GM21447 (cell line): ENCODE data around the gene NKPD1.

ENCODE experiments used
- ATAC-seq: cut with Tn5 transposase; IDR thresholded peaks from one replicate; pipeline ENCODE4 v1.9.1; 2021; ENCODE audit not compliant: unreplicated experiment

NKPD1 gene

DNA sequence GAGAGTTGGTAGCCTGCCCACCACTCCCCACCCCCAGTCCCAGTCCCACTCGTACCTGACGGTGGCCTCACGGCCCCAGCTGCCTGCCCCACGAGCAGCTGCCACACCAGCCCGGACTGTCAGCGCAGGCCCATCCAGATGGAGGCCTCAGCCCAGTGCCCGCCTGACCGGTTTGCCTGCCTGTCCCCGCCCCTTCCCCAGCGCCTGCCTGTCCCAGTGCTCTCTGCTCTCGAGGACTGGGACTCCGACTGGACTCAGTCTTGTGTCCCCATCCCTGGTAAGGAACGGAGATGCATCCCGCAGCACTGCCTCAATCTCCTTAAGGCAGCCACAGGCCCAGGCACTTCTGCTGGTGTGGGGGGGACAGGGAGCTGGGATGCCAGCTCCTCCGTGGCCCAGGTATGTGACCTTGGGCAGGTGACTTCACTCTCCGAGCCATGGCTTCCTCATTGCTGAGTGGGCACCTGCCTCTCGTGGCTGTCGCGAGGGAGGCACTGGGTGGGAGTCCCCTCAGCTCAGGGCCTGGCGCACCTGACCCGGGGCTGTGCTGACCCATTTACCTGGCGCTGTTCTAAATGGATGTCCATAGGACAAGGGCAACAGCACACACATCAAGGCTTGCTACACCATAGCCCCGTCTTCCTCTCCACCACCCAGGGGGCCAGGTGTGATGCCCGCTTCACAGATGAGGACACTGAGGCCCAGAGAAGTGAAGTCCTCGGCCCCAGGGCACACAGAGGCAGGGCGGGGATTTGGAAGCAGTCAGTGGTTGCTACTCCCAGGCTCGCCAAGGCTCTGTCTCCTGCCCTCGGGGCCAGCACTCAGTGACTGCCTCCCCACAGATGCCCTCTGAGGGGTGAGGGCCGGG is at the start of gene NKPD1:
Gene NKPD1 (minus strand): TSS at position 113 of the 868 bp plus-strand sequence. CDS start 832 bp downstream, outside the sequence.
- ATAC-seq, result no peak

GRCh38 chr19:45206328-45206727 is 45.5 kb upstream of the NKPD1 start:
- no peak for ATAC-seq

DNA sequence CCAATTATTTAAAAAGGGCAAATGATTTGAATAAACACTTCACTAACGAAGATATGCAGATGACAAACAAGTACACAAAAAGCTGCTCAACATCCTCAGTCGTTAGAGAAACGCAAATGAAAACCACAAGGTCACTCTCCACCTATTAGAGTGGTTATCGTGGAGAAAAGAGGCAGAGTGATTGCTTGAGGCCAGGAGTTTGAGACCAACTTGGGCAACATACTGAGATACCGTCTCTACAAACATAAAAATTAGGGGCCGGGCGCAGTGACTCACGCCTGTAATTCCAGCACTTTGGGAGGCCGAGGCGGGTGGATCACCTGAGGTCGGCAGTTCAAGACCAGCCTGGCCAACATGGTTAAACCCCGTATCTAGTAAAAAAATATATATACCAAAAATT is 45.0 kb upstream of the NKPD1 start:
- no peak for ATAC-seq

GRCh38 chr19:45202637-45203036 is 41.9 kb upstream of the NKPD1 start:
- ATAC-seq, result no peak

- no peak for ATAC-seq
Measured at GRCh38 chr19:45200568-45200967, 39.8 kb upstream of the NKPD1 start.

- no peak for ATAC-seq
Measured at GRCh38 chr19:45195764-45196163, 35.0 kb upstream of the NKPD1 start.

- ATAC-seq, result no peak
Measured at GRCh38 chr19:45191375-45191774, 30.6 kb upstream of the NKPD1 start.

DNA sequence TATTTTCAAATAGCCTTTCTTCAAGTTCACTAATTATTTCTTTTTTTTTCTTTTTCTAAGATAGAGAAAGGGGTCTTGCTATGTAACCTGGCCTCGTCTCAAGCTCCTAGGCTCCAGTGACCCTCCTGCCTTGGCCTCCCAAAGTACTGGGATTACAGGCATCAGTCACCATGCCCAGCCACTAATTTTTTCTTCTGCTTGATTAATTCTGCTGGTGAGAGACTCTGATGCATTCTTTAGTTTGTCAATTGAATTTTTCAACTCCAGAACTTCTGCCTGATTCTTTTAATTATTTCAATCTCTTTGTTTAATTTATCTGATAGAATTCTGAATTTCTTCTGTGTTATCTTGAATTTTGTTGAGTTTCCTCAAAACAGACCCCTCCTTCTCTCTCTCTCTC is 29.2 kb upstream of the NKPD1 start:
- ATAC-seq, result no peak

- ATAC-seq, result no peak
Measured at GRCh38 chr19:45187421-45188100, 26.8 kb upstream of the NKPD1 start.

DNA sequence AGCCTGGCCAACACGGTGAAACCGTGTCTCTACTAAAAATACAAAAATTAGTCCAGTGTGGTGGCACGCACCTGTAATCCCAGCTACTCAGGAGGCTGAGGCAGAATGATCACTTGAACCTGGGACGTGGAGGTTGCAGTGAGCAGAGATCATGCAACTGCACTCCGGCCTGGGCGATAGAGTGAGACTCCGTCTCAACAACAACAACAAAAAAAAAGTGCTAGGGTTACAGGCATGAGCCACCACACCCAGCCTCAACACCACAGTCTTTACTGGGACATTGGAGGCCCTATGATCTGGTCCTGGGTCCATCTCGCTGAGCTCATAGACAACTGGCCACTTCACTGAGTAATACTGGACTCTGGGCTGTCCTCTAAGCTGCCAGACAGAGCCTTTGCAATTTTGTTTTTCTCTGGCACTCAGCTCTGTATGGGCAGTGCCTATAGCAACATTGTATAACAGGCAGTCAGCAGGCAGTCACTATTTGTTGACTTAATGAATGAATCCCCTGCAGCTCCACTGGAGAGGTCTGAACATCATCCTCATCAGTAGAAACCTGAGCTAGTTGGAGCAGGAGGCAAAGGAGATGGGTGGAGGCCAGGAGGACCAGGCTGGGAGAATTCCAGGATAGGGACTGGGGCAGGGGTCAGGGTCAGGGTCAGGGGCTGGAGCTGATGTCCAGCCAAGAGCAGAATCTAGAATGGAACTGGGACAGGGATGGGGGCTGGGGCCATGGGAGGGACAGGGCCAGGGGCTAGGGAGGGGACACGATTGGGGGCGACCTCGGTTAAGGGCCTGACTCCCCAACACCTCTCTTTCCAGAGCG is 25.9 kb upstream of the NKPD1 start:
- ATAC-seq, result no peak

GRCh38 chr19:45184115-45184514 is 23.3 kb upstream of the NKPD1 start:
- no peak for ATAC-seq

- ATAC-seq, result no peak
Measured at GRCh38 chr19:45182758-45183157, 22.0 kb upstream of the NKPD1 start.

DNA sequence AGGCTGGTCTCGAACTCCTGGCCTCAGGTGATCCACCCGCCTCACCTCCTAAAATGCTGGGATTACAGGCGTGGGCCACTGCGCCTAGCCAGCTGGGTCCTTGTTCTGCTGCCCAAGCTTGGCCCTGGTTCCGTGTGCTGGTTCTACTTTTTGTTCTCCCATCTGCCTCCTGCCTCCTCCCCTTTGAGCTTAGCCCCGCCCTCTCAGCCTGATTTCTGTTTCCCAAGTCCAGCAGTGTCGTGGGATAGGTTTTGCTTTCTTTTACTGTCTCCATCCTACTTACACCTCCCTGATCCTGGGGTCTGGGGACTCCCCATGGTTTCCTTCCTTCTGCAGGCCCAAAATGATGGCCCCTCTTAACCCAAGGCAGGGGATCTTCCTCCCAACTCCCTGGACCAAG is 20.2 kb upstream of the NKPD1 start:
- ATAC-seq, result no peak

DNA sequence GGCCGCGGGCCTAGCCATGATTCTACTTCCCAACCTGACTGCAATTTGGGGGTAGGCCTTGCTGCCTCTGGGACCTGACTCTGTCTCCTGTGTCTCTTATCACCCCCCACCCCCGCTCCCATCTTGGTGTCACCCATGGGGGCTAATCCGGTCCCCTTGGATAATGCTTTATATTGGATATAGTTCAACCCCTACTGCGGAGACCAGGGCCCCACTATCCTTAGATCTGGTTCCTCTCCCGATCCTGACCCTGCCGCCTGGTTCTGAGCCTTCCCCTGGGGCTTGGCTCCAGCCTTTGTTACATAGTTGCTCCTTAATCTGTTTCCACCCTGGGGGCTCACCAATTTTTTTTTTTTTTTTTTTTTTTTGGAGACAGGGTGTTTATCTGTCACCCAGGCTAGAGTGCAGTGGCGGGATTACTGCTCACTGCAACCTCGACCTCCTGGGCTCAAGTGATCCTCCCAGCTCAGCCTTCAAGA is 19.1 kb upstream of the NKPD1 start:
- no peak for ATAC-seq

DNA sequence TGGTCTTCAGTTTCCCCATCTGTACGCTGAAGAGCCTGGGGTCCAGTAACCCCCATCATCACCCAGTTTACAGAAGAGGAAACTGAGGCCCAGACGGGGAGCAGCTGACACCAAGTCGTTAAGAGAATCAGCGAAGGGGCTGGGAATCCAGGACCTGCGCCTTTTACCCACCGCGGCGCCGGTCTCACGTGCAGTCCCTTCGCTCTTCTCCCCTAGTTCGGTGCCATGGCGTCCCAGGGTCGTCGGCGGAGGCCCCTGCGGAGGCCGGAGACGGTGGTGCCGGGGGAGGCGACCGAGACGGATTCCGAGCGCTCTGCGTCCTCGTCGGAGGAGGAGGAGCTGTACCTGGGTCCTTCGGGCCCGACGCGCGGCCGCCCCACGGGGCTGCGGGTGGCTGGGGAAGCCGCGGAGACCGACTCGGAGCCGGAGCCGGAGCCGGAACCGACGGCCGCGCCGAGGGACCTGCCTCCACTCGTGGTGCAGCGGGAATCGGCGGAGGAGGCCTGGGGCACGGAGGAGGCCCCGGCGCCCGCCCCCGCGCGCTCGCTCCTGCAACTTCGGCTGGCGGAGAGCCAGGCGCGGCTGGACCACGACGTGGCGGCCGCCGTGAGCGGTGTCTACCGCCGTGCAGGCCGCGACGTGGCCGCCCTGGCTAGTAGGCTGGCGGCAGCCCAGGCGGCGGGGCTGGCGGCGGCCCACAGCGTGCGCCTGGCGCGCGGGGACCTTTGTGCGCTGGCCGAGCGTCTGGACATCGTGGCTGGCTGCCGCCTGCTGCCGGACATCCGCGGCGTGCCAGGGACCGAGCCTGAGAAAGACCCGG is 18.5 kb upstream of the NKPD1 start:
- no peak for ATAC-seq

DNA sequence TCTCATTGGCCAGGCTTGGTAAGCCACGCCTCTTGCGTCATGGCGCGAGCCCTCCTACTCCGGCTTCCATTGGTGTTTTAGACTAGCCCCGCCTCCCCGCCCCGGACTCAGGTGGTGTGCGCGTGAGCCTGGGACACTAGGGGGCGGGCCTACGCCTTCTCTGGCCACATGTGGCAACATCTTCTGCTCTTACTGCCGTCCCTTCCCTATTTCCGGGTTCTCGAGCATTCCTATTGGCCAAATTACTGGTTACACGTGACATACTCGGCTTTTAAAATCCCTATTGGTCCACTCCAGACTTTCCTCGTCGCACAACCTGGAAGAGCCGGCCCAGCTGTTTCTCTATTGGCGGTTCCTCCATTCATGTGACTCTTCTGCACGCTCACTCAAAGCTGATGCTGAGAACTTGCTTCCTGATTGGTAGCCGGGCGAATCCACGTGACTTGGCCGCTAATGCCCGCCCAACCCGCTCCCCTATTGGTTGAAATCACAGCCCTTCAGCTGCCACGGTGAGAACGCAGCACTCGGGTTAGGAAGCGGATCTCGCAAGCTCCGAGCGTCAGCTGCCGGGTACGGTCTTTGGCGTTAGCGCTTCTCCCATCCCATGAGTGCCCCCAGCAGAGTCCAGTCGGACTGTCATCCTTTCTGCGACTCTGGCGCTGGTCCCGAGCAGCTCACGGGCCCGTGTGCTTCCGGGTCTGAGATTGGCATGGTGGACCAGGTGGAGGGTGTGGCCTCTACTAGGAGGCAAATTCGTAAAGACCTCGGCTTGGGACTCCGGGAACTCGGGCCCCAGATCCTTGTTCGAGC is 17.7 kb upstream of the NKPD1 start, which contains the start of gene BLOC1S3:
Gene BLOC1S3 (plus strand): TSS at position 523 of the 810 bp plus-strand sequence. CDS start 513 bp downstream, outside the sequence.
- peak; percentile 76 for ATAC-seq

GRCh38 chr19:45177817-45178261 is 17.1 kb upstream of the NKPD1 start, which contains the start of gene TRAPPC6A:
TRAPPC6A (minus strand) TSS chr19:45178237; CDS start chr19:45178218, 19 bp downstream.
- ATAC-seq, result no peak

DNA sequence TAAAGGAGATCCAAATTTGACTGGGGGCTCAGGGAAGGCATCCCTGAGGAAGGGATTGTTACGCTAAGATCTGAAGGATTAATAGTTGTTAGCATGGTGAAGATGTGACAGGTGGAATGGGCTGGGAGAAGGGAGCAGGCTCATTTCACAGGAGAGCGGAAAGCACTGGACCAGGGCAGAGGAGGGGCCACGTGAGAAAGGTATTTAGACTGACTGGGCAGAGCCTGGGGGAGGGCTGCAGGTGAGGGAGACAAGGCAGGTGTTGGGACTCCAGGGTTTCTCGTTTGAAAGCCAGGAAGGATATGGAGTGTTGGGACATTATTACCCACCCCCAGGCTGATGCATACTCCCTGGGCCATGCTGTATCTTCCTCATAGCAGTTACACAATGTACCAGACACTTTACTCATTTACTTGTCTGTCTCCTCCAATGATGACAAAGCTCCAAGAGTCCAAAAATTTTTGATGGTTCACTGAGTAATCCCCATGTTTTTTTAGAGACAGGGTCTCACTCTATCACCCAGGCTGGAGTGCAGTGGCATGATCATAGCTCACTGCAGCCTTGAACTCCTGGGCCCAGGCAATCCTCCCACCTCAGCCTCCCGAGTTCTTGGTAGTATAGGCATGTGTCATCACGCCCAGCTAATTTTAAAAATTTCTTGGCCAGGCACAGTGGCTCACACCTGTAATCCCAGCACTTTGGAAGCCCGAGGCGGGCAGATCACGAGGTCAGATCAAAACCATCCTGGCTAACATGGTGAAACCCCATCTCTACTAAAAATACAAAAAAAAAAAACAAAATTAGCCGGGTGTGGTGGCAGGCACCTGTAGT is 14.9 kb upstream of the NKPD1 start:
- no peak for ATAC-seq
